Esophagus muscularis mucosa (tissue), 3 donors: ENCODE results near the gene HAND2.

ENCODE experiments used
- CTCF ChIP-seq, 3 experiments: fragments of 200-600 bp in 2 of 3; fragments of 450-650 bp in 1 of 3; sonication (generic) in 2 of 3; IDR thresholded peaks; one replicate each; pipeline ENCODE4 v1.5.1; 2017 to 2019; ENCODE audit warnings: antibody characterized with exemption in 3 of 3, mild to moderate bottlenecking in 2 of 3, moderate library complexity in 1 of 3
- POLR2AphosphoS5 ChIP-seq, 2 donors: sonication (generic); formaldehyde crosslinking; IDR thresholded peaks; one replicate each; pipeline ENCODE4 v1.6.1; 2017; ENCODE audit warnings: antibody characterized with exemption in 2 of 2

GRCh38 chr4:173565281-173565680, 35.3 kb upstream of the HAND2 start:
- TF ChIP-seq POLR2AphosphoS5 (IDR thresholded peaks at IDR 0.05) (no peak), CTCF (IDR thresholded peaks at IDR 0.05) (no peak)
